Lower leg skin (tissue), 3 donors: ENCODE results near the gene DOCK10.

ENCODE experiments used
- POLR2A ChIP-seq, 2 donors: fragments of 450-650 bp; IDR thresholded peaks; one replicate each; pipeline ENCODE4 v1.6.1; 2016 to 2017; ENCODE audit warnings: antibody characterized with exemption in 2 of 2, mild to moderate bottlenecking in 1 of 2, moderate library complexity in 1 of 2
- TF ChIP-seq, protein P1 (sequence below), 3 donors: fragments of 450-650 bp; IDR thresholded peaks; one replicate each; pipeline ENCODE4 v1.5.1; 2016; ENCODE audit warnings: antibody characterized with exemption in 3 of 3, mild to moderate bottlenecking in 3 of 3, moderate library complexity in 2 of 3

DNA sequence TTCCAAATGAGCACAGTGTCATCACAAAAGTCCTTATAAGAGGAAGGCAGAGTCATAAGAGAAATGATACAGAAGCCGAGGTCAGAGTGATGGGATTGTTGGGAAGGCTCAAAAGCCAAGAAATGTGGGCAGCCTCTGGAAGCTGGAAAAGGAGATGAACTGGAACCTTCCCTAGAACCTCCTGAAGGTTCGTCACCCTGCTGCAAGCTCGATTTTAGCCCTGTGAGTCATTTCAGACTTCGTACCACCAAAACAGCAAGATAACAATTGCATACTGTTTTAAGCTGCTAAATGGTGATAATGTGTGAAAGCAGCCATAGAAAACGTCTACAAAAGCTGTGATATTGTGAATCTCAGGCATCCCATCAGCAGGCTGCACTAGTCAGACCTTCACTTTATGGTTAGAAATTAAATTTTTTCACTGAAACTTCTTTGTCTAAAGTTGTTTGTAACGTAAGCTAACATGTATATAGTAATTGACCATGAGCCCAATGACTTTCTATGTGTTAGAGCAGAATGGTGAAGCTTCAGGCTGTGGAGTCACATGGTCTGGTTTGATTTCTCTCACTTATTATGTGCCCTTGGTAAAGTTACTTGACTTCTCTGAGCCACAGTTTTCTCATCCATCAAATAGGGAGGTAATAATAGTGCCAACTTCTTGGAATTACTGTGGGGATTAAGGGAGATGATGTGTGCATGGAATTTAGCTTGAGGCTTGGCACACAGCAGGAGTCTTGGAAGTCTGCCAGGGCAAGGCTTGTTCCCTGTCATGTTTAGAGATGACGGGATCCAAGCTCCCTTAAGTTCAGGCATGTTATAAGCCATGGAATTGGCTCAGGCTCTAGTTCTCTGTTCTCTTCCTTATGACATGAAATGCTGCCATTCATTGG lies 194.1 kb downstream of the DOCK10 start:
- no peak for TF ChIP-seq POLR2A (IDR thresholded peaks at IDR 0.05)
- TF ChIP-seq, protein P1, sequence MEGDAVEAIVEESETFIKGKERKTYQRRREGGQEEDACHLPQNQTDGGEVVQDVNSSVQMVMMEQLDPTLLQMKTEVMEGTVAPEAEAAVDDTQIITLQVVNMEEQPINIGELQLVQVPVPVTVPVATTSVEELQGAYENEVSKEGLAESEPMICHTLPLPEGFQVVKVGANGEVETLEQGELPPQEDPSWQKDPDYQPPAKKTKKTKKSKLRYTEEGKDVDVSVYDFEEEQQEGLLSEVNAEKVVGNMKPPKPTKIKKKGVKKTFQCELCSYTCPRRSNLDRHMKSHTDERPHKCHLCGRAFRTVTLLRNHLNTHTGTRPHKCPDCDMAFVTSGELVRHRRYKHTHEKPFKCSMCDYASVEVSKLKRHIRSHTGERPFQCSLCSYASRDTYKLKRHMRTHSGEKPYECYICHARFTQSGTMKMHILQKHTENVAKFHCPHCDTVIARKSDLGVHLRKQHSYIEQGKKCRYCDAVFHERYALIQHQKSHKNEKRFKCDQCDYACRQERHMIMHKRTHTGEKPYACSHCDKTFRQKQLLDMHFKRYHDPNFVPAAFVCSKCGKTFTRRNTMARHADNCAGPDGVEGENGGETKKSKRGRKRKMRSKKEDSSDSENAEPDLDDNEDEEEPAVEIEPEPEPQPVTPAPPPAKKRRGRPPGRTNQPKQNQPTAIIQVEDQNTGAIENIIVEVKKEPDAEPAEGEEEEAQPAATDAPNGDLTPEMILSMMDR (IDR thresholded peaks at IDR 0.05) = no peak
